Fibroblast of lung (primary cell): ENCODE results near the gene SKP2.

ENCODE experiments used
- CTCF ChIP-seq, 2 donors: IDR thresholded peaks in 1 of 2; conservative IDR thresholded peaks in 1 of 2; 1 replicate in 1 of 2; 2 replicates in 1 of 2; pipeline ENCODE4 v1.5.1; 2011 to 2012; ENCODE audit warnings: low read length in 2 of 2, control low read depth in 1 of 2, inconsistent platforms in 1 of 2, low read depth in 1 of 2, mild to moderate bottlenecking in 1 of 2
- EZH2 ChIP-seq: IDR thresholded peaks from 2 replicates; pipeline ENCODE4 v1.5.1; 2012; ENCODE audit warnings: low read length, control low read depth, mild to moderate bottlenecking; ENCODE audit errors: missing control alignments

DNA sequence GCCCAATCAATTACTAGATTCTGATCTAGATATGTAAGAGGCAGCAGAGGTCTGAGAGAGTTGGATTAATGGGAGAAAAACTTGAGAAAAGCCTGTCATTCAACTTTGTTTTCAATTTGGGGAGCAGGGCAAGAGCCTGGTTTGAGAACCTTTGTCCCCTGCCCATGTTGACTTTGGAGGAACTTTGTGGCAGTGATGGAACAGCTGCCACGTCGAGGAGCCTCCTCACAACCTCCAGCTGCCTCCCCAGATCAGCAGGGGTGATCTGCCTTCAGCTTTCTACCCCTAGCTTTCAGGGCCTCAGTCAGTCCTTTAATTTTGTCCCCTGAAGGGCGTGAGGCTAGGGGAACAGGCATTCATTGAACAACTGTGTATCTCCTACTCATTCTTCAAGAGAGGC, 8.7 kb downstream of the SKP2 start:
- TF ChIP-seq CTCF (conservative IDR thresholded peaks at IDR 0.05 in 1 of 2, IDR thresholded peaks at IDR 0.05 in 1 of 2; ENCODE audit: low read depth in 1 of 2, low read length in 2 of 2): no peak
- no peak for TF ChIP-seq EZH2
